HCEC 1CT (cell line): ENCODE results near the gene SUB1.

ENCODE experiments used
- DNase-seq: peaks from one replicate; pipeline ENCODE4 v3.0.0-alpha.2; 2017

Gene SUB1

DNA sequence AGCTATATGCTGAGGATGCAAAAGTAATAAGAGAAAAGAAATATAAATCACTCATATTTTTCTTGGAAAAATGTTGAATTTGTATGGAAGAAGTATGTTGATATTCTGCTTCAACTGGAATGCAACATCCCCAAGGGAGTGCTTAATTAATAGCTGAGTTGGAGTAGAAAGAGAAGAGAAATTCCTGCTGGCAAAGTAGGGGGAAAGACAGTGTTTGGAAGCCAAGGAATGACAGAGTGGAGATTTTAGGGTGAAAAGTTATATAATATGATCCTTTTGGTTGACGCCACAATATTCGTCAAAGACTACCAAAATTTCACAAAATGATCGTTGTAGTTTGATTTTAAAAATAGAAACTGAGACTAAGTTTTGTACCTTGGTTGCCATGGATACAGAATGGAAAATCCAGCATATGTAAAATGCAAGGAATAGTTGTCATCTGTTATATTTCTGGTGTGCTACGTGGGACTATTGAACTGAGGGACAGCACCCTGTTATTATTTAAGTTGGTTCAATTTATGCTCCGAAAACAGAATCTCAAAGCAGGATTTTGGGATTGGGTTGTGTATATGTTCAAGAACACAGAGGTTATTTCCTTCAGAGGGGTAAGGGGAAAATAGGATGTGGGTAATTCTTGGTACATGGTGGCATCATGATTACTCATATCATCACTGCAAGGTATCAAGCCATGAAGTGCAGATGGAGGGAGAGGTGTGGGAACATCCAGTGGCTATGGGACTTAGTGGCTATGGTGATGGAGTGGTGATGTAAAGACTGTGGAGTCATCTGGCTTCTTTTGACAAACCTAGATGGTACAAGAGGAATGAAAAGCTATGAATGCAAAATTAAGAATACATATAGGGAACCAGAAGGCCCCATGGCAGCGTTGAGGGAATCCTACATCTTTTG, 61.0 kb downstream of the SUB1 start:
- no peak for DNase-seq

DNA sequence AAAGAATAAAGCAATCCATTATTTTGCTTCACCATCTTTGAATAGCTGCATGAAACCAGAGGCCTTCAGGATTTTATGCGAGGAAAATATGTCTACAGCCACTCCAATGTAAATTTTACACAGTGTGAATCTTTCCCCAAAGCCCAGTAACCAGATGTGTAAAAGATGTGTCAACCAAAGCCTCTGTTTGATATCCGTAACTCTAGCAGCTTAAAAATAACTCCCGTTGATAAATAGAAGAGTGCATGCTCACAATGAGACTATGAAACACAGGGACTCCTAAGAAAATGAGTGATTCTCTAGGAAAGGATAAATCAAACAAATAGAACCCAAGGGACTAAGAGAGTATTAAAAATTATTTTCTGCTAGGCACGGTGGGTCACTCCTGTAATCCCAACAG, 65.7 kb downstream of the SUB1 start:
- DNase-seq: no peak

DNA sequence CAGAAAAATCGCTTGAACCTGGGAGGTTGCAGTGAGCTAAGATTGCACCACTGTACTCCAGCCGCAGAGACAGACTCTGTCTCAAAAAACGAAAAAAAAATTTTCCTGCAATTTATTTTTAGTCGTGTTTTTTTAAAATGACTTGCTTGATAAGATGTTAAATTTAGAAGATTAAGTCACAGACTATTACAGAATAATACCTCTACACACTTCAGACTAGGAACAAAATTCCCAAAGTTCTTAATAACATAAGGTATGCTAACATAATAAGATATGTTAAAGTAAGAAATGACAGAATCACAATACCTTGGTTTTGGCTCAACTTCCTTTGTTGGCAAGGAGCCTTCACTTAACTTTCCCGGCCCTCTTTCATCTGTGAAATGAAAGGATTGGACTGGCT, 66.3 kb downstream of the SUB1 start:
- DNase-seq: no peak
